GM19467 (cell line): ENCODE measurements around the gene SLC25A21.

Experiments
- ATAC-seq: cut with Tn5 transposase; IDR thresholded peaks from one replicate; pipeline ENCODE4 v1.9.1; 2021; ENCODE audit warnings: mild to moderate bottlenecking, moderate library complexity; ENCODE audit not compliant: unreplicated experiment

Gene SLC25A21

GRCh38 chr14:36657399-36658122 lies 514.8 kb downstream of the SLC25A21 start:
- no peak for ATAC-seq

DNA sequence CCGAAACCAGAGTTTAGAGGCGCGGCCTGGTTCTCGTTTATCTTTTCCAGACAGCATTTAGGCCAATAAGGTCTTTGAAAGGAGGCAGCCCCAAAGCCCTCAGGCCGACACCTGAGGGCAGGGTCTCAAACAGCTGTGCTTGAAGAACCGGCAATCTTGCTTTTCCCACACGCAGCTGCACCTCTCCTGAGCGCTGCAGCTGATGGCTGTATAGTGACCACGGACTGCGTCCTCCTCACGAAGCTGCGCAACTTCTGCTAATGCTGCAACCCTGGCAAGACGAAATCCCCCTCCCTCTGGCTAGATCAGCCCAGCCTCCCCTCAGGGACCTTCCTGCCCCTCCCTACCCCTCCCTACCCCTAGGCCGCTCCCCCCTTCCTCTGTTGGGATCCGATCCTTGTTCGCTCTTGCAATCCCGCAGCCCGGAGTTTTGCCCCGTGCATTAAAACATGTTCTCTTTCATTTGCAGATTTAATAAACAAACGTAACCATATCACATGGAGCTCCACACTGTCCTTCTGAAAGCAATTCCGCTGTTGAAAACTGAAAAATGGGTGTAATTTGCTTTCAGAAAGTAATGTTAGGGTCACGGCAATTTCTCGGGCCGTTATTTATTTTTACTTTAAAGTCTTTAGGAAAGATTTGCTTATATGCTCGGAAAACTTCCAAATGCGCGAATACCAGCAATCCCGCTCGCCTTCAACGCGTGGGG lies 515.6 kb downstream of the SLC25A21 start:
- ATAC-seq, result no peak

GRCh38 chr14:36655963-36656686 lies 516.3 kb downstream of the SLC25A21 start:
- ATAC-seq, result no peak

DNA sequence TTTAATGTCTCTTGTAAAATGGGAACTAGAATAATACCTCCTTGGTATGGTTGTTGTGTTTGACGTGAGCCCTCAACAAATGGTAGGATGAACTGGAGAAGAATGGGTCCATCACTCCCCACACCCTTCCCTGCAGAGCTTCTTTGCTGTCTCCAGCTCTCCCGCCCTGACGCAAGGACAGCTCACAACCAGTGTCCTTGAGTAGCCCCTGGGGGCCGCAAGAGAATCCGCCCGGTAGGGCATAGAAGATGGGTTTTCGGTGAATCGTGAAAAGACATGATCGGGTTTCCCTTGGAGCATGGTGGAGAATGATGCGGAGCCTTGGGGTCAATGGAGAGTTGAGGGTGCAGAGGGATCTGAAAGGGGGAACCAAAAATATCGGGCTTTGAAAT lies 516.8 kb downstream of the SLC25A21 start:
- ATAC-seq, result no peak

GRCh38 chr14:36654794-36655381 lies 517.5 kb downstream of the SLC25A21 start:
- ATAC-seq, result no peak

- ATAC-seq, result no peak
Observed at GRCh38 chr14:36653962-36654793, 518.2 kb downstream of the SLC25A21 start.

DNA sequence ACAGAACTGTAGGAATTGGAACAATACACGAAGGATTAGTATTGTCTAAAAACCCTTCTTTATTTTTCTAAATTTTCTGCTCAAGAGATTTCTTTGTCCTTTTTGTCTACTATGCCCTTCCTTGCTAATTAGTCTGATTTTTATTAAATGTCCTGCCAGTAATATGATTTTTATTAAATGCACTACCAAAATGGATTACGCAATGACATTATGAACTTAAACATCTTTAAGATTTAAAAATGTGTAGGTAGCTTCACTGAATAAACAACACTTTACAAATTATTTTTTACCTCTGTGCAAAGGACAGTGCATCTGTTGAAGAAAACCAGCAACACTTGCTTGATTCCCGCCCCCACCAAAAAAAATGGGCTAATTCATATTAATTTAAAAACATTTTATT lies 519.0 kb downstream of the SLC25A21 start:
- no peak for ATAC-seq

- no peak for ATAC-seq
Observed at GRCh38 chr14:36652542-36653201, 519.7 kb downstream of the SLC25A21 start.

- no peak for ATAC-seq
Observed at GRCh38 chr14:36649872-36650650, 522.3 kb downstream of the SLC25A21 start.

DNA sequence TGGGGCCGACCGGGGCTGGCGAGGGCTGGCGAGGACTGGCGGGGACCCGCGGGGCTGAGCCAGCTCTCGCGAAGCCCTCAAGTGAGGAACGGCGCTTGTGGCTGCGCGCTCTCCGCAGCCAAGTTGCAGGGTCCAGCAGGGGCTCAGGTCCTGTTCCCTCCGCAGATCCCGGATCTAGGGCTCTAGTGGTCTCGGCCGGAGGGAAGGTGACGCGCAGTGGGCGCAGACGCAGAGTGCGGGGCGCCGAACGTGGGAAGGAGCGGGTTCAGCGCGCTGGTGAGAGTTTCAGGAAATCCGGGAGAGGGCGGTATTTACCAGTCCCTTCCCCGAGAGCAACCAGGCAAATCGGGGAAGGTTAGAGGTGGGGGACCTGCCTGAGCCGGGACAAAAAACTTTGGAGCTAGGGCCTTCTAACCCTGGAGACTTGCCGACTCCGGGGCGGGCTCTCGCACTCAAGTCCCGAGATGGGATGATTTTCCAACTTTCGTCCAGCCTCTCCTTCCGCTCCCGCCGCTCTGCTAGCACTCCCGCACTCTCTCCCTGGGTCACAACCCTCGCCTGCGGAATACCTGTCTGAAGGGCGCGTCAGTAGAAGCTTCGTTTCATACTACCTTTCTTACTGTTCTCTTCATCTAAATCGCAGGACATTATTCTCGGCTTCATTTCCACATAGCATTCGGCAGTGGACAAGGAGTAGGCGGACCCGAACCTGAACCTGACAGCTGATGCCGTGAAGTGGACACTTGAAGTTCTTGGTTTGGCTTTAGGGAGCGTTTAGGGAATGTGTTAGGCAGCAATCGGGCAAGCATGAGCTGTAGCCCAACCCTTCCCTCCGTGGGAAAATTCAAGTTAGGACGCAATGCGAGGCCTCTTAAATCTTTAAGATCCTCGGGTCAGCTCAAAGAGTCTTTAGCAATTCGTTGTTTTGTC lies 524.3 kb downstream of the SLC25A21 start:
- no peak for ATAC-seq

DNA sequence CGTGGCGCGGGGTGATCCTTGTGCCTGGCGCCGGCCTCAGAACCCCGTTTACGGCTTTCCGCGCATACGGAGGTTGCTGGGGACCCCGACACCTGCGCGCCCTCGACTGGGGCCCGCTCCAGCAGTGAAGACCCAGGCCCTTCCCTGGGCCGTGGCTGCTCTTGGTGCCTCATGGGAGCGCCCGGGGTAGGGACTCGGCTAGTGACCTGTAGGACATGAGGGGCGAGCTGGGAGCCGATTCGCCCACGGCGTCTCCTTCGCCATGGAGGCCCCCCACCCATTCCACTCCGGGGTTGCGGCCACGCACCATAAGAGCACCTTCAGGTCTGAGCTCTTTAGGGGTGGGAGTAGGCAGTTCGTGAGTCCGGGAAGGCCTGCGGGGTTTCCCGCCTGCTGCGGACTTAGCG lies 525.0 kb downstream of the SLC25A21 start:
- no peak for ATAC-seq

- no peak for ATAC-seq
Observed at GRCh38 chr14:36646664-36647416, 525.6 kb downstream of the SLC25A21 start.

DNA sequence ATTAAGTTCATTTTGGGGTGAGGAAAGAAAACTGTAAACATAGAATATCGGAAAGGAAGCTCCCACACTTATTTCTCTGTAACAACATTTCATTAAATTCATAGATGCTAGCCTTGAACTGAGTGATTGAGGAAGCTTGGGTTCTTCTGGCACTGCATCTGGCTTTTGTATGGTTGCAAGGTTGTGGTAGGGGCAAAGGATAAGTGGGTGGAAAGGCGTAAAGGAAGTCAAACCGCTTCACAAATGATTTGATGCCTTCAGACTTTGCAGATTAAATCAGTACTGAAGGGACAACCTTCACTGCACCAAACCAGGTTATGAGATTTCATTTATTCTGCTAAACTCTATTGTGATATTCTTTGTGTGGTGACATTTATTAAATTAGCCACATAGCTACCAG lies 538.8 kb downstream of the SLC25A21 start:
- ATAC-seq, result no peak
